OCI-LY3 (cell line): Measurements from ENCODE around the gene SH3RF3.

Experiments used
- CTCF ChIP-seq: fragments of 200-600, 300-600 bp; sonication (generic); IDR thresholded peaks from 2 replicates; pipeline ENCODE4 v1.5.1; 2014; ENCODE audit warnings: antibody characterized with exemption, low read length, low read depth
- EZH2phosphoT487 ChIP-seq: fragments of 200-600 bp; shearing (Covaris generic); IDR thresholded peaks from 2 replicates; pipeline ENCODE4 v1.6.1; 2018; ENCODE audit warnings: antibody characterized with exemption, mixed run types, low read depth

GRCh38 chr2:109120166-109120565 lies 8.8 kb upstream of the SH3RF3 start:
- TF ChIP-seq CTCF = no peak
- TF ChIP-seq EZH2phosphoT487 = no peak
